HCT116 (cell line): Measurements from ENCODE around the gene CDCA3.

Experiments
- EGR1 ChIP-seq: IDR thresholded peaks from 2 replicates; pipeline ENCODE4 v1.6.1; 2012; ENCODE audit warnings: low read depth
- EZH2 ChIP-seq: fragments of 200-600 bp; sonication (generic); IDR thresholded peaks from 2 replicates; pipeline ENCODE4 v1.6.1; 2017; ENCODE audit warnings: antibody characterized with exemption, mixed run types
- MAX ChIP-seq: IDR thresholded peaks from 2 replicates; pipeline ENCODE4 v1.6.1; 2012
- POLR2A ChIP-seq: IDR thresholded peaks from 2 replicates; pipeline ENCODE4 v1.7.0; 2011; ENCODE audit warnings: borderline replicate concordance; ENCODE audit not compliant: insufficient read depth, insufficient read length; ENCODE audit errors: extremely low read depth
- POLR2AphosphoS5 ChIP-seq: IDR thresholded peaks from 2 replicates; pipeline ENCODE4 v1.6.1; 2011; ENCODE audit warnings: mild to moderate bottlenecking, low read depth, low read length, moderate library complexity
- SIN3A ChIP-seq: IDR thresholded peaks from 2 replicates; pipeline ENCODE4 v1.6.1; 2012; ENCODE audit warnings: low read depth
- SP1 ChIP-seq: IDR thresholded peaks from 2 replicates; pipeline ENCODE4 v1.6.1; 2012; ENCODE audit warnings: low read depth
- TF ChIP-seq, protein P1 (sequence below), 3 experiments: fragments of 200-600 bp in 1 of 3; sonication (generic) in 1 of 3; IDR thresholded peaks in 2 of 3; conservative IDR thresholded peaks in 1 of 3; 2 replicates each; pipeline ENCODE4 v1.5.1; 2012 to 2017; ENCODE audit warnings: low read depth in 2 of 3, low read length in 2 of 3, antibody characterized with exemption in 1 of 3, borderline replicate concordance in 1 of 3, control low read depth in 1 of 3, mild to moderate bottlenecking in 1 of 3, mixed read lengths in 1 of 3, mixed run types in 1 of 3, moderate library complexity in 1 of 3; ENCODE audit not compliant: insufficient read depth in 1 of 3

GRCh38 chr12:6853626-6854025, 2.5 kb upstream of the CDCA3 start:
- TF ChIP-seq MAX, result no peak
- TF ChIP-seq, protein P1, sequence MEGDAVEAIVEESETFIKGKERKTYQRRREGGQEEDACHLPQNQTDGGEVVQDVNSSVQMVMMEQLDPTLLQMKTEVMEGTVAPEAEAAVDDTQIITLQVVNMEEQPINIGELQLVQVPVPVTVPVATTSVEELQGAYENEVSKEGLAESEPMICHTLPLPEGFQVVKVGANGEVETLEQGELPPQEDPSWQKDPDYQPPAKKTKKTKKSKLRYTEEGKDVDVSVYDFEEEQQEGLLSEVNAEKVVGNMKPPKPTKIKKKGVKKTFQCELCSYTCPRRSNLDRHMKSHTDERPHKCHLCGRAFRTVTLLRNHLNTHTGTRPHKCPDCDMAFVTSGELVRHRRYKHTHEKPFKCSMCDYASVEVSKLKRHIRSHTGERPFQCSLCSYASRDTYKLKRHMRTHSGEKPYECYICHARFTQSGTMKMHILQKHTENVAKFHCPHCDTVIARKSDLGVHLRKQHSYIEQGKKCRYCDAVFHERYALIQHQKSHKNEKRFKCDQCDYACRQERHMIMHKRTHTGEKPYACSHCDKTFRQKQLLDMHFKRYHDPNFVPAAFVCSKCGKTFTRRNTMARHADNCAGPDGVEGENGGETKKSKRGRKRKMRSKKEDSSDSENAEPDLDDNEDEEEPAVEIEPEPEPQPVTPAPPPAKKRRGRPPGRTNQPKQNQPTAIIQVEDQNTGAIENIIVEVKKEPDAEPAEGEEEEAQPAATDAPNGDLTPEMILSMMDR (IDR thresholded peaks at IDR 0.05 in 2 of 3, conservative IDR thresholded peaks at IDR 0.05 in 1 of 3; ENCODE audit: borderline replicate concordance in 1 of 3, insufficient read depth in 1 of 3, low read depth in 2 of 3, low read length in 2 of 3), result no peak
- TF ChIP-seq POLR2A, result no peak
- no peak for TF ChIP-seq SIN3A
- TF ChIP-seq EGR1, result no peak
- TF ChIP-seq POLR2AphosphoS5, result no peak
- TF ChIP-seq SP1, result no peak
- TF ChIP-seq EZH2, result no peak
